ENCODE results near the gene FGD4. TPM values are rescaled to one million over a fixed set of nuclear protein-coding genes. Genes with fewer than 3 reads are reported as not detected.
A peak's percentile ranks its signal among the peaks of the same experiment; 100 is the strongest.

FGD4 gene
- total and polyA plus RNA-seq, 9 of the 15 experiments (the other 6 are each of a cell fraction or from before 2014, with no cell fraction given) = 0.05 to 0.51 (median 0.27) TPM

DNA sequence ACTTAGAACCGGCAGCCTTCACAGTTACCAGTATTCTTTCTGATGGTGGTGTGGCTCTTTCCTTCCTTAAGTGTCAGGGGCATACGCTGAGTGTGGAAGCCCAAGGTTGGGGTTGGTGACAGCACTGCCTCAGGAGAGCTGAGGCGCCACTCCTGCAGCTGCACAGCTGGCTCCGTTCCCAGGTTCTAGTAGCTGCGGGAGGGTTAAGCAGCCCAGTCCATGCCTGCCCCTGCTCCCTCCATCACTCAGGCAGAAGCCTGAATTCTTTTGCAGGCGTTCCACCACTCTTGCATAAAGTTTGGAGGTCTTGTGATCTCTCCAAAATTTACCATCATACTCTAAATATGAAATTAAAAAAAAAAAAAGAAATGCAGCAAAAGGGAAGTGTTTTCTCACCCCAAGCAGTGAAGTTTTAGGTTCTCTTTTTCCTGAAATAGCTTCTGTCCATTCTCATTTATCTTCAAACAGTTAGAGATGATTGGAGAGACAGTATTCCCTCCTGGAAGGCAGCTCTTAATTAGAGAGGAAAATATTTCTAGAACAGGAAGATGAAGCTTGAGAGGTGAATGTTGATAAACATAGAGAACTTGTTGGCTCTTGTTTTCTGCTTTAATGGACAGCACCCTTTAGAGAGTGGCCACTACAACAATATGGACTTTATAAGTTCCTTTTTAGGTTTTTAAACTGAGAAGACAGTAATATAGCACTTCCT is 136.1 kb downstream of the FGD4 start:
- FAIRE-seq = no peak
- 0% methylated on average over 6 of the region's 6 CpGs for WGBS (ENCODE audit: insufficient coverage, low coverage, missing lambda C conversion rate)
- H3K27ac ChIP-seq (ENCODE audit: extremely low read depth, low read depth, low read length) = no peak overlapping the region
- CTCF ChIA-PET (ENCODE audit: low intra/inter-chr PET ratio) = no interaction called here
- H3K4me3 ChIP-seq = no peak overlapping the region
- H3K79me2 ChIP-seq (ENCODE audit: control insufficient read depth, insufficient read depth, low read length) = no peaks in the 10 kb centered on the region
- H3K9ac ChIP-seq (ENCODE audit: insufficient read depth in 1 of 2, low read depth in 2 of 2, low read length in 2 of 2) = no peak overlapping the region
- peaks cover 12 to 22% of the 10 kb centered on the region in 2 experiments; a peak in 2 of 5 replicates for H3K27me3 ChIP-seq (ENCODE audit: control insufficient read depth in 2 of 2, insufficient read depth in 2 of 2, low read length in 2 of 2)
- intact Hi-C loops (cut with micrococcal nuclease) (no loop called here), in situ Hi-C loops (cut with MboI) (no loop called here)
- no peaks in the 10 kb centered on the region for H3K9me1 ChIP-seq (ENCODE audit: control insufficient read depth, insufficient read depth, low read length)
- peak; percentile 79 for ATAC-seq
- H3K9me3 ChIP-seq (replicated peaks; ENCODE audit: control insufficient read depth, insufficient read depth, low read depth, low read length) = no peaks in the 10 kb centered on the region
- no peak overlapping the region for H3K4me2 ChIP-seq (ENCODE audit: insufficient read depth, low read length)
- no peaks in the 10 kb centered on the region for H3K36me3 ChIP-seq (ENCODE audit: control insufficient read depth, insufficient read depth, low read length)
- BruUV-seq (replicated peaks) = no TSS peak
- TF ChIP-seq PCBP1 (IDR thresholded peaks at IDR 0.05; ENCODE audit: low read depth, low read length, poor library complexity, severe bottlenecking) = no peak
- no peak for TF ChIP-seq TFAM (CRISPR knock-in tag; conservative IDR thresholded peaks at IDR 0.05)
- 0 out of 2 replicates have a peak, but pooled peaks have one; percentile 20 for TF ChIP-seq NFIC (IDR thresholded peaks at IDR 0.05)
- peak; percentile 38; the same call in 1 of the 2 replicates for TF ChIP-seq TFAP4 (CRISPR knock-in tag; IDR thresholded peaks at IDR 0.05; ENCODE audit: borderline replicate concordance)
- POLR2A ChIA-PET = interaction anchor here (0.7 kb wide), 1 partner anchor 14 kb away, joined by 3 read pairs; no protein-coding TSS in a partner anchor
- DNase-seq (ENCODE audit: extremely low read depth in 1 of 4, low spot score in 3 of 4) = peak in 2 of 4 experiments; percentile 8 to 16
- no peaks in the 10 kb centered on the region for H3K4me1 ChIP-seq (replicated peaks in 1 of 2; ENCODE audit: control insufficient read depth in 2 of 2, insufficient read depth in 2 of 2, low read length in 2 of 2)
- no peak overlapping the region for H2AFZ ChIP-seq (ENCODE audit: low read depth, low read length)
- no peaks in the 10 kb centered on the region for H4K20me1 ChIP-seq (replicated peaks; ENCODE audit: control insufficient read depth, insufficient read depth, low read length)

Measured in K562 (cell line).